ENCODE results near the gene ORM1. TPM values are rescaled to one million over a fixed set of nuclear protein-coding genes. Genes with fewer than 3 reads are reported as not detected.
A peak's percentile ranks its signal among the peaks of the same experiment; 100 is the strongest.
"Not testable (repeated sequence)": the region's sequence is repeated elsewhere in the genome, so short reads cannot be mapped to it uniquely, and the experiment has no call there.

The ORM1 gene
- total RNA-seq, result not detected
- long read RNA-seq, result 0 reads

- peak; percentile 13 for ATAC-seq
- intact Hi-C loops (cut with DNase I, micrococcal nuclease); DNase-seq: not testable (repeated sequence)
Measured at GRCh38 chr9:114322831-114323531, at the start of gene ORM1. TSS of gene ORM1 (plus strand) at chr9:114323098. CDS start at chr9:114323134, 36 bp downstream.

DNA sequence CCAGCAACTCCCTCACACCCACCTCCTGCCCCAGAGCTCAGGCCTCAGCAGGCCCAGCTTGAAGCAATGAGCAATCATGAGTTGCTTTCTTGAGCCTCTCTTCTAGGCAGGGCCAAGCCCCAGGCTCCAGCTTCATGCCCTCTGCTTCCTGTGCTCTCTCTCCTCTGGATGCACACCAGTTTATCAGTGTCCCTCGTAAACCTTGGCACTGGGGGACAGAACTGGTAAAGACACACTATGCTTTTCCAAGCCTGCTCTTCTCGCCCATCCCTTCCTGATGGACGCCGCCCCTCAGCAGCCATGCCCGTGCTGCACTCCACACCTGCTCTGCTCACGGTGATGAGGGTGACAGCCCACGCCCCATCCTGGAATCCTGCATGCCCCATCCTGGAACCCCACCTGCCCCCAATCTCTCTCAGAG, 49.4 kb upstream of the ORM1 start:
- peak in 1 of 2 donors; percentile 14 for DNase-seq
- no peak for ATAC-seq
- intact Hi-C loops (cut with DNase I, micrococcal nuclease), result loop anchor here in 1 of 2 donors (10.0 kb wide), 1 partner anchor 119 kb away; the partner anchor contains the start of gene COL27A1

- DNase-seq, result peak in 1 of 2 donors; percentile 1
- intact Hi-C loops (cut with DNase I, micrococcal nuclease), result loop anchor here in 1 of 2 donors (10.0 kb wide), 1 partner anchor 119 kb away; the partner anchor contains the start of gene COL27A1
Measured at GRCh38 chr9:114274217-114274616, 48.7 kb upstream of the ORM1 start.

DNA sequence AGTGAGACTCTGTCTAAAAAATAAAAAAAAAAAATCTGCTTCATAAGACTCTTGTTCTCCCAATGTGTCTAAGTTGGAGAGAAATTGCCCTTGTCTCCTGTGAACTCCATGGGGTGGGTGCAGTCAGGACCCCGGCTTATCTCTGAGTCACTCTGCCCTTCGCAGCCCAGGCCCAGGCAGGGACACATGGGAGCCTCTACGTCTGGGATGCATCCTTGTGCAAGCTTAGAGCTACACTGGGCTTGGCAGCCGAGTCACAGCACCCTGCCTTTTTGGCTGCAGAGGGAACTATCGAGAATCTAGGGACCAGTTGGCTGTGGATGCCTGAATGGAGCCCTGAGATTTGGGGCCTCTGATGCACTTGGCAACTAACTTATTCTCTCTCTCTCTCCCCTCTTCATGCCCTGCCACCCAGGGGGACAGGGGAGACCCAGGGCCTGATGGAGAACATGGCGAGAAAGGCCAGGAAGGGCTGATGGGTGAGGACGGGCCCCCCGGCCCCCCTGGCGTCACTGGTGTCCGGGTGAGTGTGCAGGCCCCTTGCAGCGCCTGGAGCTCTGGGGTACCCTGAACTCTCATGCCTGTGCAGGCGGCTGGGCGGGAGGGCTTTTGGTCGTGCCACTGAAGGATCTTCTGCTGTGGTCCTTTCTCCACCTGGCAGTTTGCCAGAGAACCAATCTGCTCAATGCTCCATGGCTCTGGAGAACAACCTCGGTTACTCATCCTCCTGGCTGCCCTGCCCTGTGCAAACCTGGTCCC, 47.5 kb upstream of the ORM1 start:
- intact Hi-C loops (cut with DNase I, micrococcal nuclease), result loop anchor here in 1 of 2 donors (10.0 kb wide), 1 partner anchor 121 kb away; the partner anchor contains the start of gene COL27A1
- peak in 1 of 2 donors; percentile 22 for DNase-seq
- no peak for ATAC-seq

More at GRCh38 chr9:114274217-114274616, 48.7 kb upstream of the ORM1 start:
- ATAC-seq, result no peak

- ATAC-seq (no peak), DNase-seq (peak in 1 of 2 donors; percentile 14)
- intact Hi-C loops (cut with DNase I, micrococcal nuclease), result loop anchor here in 1 of 2 donors (10.0 kb wide), 1 partner anchor 122 kb away; the partner anchor contains the start of gene COL27A1
Measured at GRCh38 chr9:114276908-114277821, 45.7 kb upstream of the ORM1 start.

GRCh38 chr9:114278356-114278755, 44.5 kb upstream of the ORM1 start:
- ATAC-seq (no peak), DNase-seq (no peak)
- intact Hi-C loops (cut with DNase I, micrococcal nuclease), result loop anchor here in 1 of 2 donors (10.0 kb wide), 1 partner anchor 124 kb away; the partner anchor contains the start of gene COL27A1

GRCh38 chr9:114278881-114279570, 43.9 kb upstream of the ORM1 start:
- ATAC-seq (no peak), DNase-seq (peak in 1 of 2 donors; percentile 17)
- intact Hi-C loops (cut with DNase I, micrococcal nuclease), result loop anchor here in 1 of 2 donors (10.0 kb wide), 1 partner anchor 124 kb away; the partner anchor contains the start of gene COL27A1

GRCh38 chr9:114279693-114280092, 43.2 kb upstream of the ORM1 start:
- ATAC-seq (no peak), DNase-seq (no peak)
- intact Hi-C loops (cut with DNase I, micrococcal nuclease), result loop anchor here (10.0 kb wide), 1 partner anchor 125 kb away; the partner anchor contains the start of gene COL27A1 (in 2 of the 2)

DNA sequence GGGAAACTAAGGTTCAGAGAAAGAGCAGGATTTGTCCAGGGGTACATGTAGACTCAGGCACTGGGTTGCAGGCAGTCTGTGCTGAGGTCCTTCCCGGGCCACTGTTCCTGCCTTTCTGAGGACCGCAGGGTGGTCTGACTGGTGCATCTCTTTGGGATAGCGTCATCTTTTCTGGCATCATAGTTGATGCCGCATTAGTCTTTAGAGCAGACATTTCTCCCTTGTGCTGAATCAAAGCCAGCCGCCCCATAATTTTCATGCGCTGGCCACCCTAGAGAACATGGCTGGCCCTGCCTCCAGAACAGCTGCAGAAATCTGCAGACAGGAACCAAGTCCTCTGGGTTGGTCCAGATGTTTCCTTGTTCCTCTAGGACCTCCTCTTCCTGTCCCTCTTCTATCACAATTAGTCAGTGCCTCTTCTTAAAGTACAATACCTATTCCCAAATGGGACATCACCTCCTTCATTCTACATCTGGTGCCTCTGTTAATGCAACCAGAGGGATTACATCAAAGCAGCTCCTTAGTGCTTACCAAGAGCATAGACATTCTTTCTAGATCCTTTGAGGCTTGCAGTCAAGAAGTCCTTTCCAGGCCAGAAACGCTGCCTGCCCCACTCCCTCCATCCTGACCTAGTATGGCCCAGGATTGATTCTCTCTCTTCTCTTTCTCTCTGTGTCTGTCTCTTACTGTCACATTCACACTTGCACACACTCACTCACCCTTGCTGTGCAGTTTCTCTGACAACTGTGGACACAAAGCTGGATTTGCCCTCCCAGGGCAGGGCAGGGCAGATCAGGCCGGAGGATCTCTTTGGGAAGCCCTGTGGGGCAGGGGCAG, 42.0 kb upstream of the ORM1 start:
- peak; percentile 0 to 14 for DNase-seq
- no peak for ATAC-seq
- intact Hi-C loops (cut with DNase I, micrococcal nuclease), result loop anchor here in 1 of 2 donors (10.0 kb wide), 1 partner anchor 126 kb away; the partner anchor contains the start of gene COL27A1

- ATAC-seq, result no peak
- intact Hi-C loops (cut with DNase I, micrococcal nuclease), result loop anchor here in 1 of 2 donors (10.0 kb wide), 1 partner anchor 127 kb away; the partner anchor contains the start of gene COL27A1
- DNase-seq, result peak; percentile 7 to 12
Measured at GRCh38 chr9:114281473-114282103, 41.3 kb upstream of the ORM1 start.

DNA sequence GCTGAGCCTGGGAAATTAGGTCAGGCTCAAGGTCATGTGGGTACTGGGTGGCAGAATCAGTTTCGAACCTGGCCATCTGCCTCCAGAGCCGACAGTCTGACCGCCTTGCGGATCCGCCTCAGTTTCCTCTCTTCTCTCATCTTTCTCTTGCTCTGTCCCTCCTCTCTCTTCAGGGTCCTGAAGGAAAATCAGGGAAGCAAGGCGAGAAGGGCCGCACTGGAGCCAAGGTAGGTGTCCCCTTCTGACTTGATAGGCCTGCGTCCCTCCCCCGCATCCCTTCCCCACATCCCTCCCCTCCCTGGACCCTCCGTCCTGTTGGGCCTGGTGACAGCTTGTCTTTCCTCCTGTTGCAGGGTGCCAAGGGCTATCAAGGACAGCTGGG, 40.8 kb upstream of the ORM1 start:
- intact Hi-C loops (cut with DNase I, micrococcal nuclease), result loop anchor here in 1 of 2 donors (10.0 kb wide), 1 partner anchor 127 kb away; the partner anchor contains the start of gene COL27A1
- DNase-seq (peak; percentile 0 to 7), ATAC-seq (no peak)

- intact Hi-C loops (cut with DNase I, micrococcal nuclease), result loop anchor here in 1 of 2 donors (10.0 kb wide), 1 partner anchor 128 kb away; the partner anchor contains the start of gene COL27A1
Measured at GRCh38 chr9:114282507-114282906, 40.4 kb upstream of the ORM1 start.

DNA sequence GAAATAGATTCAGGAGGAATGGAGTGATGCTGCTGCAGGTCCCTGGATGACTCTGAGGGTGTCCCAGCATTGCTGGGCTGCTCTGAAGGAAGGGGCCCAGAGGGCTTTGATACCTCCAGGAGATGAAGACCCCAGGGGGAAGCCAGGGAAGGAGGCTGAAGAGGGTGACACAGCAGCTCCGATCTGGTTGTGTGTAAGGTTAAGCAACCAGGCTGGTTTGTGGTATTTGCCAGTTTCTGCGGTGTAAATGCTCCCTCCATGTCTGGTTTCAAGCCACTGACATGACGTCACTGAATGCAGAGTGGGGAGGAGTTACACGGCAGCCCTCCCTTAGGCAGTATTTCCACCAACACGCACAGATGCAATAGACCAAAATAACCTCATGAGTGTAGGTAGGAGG, 40.0 kb upstream of the ORM1 start:
- no peak for ATAC-seq
- intact Hi-C loops (cut with DNase I, micrococcal nuclease), result loop anchor here in 1 of 2 donors (10.0 kb wide), 1 partner anchor 128 kb away; the partner anchor contains the start of gene COL27A1
- peak; percentile 0 to 5 for DNase-seq

More at GRCh38 chr9:114282507-114282906, 40.4 kb upstream of the ORM1 start:
- ATAC-seq (no peak), DNase-seq (peak in 1 of 2 donors; percentile 2)

DNA sequence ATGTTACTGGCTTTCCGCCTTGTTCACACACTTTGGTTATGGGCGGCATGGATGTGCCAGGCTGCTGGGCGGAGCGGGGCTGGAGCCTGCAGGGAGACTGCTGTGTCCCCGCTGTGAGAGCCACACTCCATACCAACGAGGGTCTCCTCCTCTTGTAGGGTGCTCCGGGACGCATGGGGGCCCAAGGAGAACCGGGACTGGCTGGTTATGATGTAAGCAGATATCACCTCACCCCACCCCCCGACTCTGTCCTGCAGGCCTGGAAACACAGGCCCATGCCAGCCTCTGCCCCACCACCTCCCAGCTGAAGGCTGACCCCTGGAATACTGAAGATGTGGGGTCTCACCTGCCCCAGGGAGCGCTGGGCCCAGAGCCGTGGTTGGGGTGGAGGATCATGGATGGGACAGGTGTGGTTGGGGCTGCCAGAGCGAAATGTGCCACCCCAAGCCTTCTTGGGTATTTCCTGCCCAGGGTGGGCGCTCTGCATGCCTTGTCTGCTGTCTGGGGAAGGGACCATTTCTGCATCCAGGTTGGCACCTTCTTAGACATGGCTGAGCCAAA, 39.3 kb upstream of the ORM1 start:
- no peak for ATAC-seq
- DNase-seq, result peak; percentile 3 to 20
- intact Hi-C loops (cut with DNase I, micrococcal nuclease), result loop anchor here in 1 of 2 donors (10.0 kb wide), 1 partner anchor 129 kb away; the partner anchor contains the start of gene COL27A1

DNA sequence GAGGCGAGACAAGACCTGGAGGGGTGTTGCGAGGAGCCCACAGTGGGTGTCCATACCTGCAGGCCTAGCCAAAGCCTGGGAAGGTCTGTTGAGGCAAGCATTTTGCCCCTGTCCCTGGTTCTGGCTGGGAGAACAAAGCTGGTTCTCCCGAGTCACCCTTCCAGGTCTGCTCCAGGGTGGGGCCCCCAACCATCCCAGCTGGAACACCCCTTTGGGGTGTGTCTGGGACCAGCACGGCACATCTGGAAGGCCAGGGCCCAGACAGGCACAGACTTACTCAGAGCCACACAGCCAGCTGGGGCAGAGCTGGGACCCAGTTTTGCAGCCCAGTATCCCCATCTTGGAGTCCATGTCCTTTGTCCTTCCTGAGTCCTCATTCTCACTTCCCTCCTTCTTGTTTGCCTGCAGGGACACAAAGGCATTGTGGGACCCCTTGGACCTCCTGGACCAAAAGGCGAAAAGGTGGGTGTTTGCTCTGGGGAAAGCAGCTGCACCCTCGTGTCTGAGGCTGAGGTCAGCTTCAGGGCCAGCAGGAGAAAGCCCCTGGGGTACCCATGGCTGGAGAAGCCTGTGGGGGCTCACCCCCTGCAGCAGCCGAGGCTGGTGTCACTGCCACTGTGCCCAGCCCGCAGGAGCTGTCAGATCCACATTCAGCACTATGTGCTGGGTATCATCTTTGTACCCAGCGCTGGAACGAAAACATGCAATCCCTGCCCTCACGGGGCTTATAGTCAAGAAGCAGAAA, 38.4 kb upstream of the ORM1 start:
- DNase-seq (peak; percentile 1 to 15), ATAC-seq (no peak)
- intact Hi-C loops (cut with DNase I, micrococcal nuclease), result loop anchor here in 1 of 2 donors (10.0 kb wide), 1 partner anchor 130 kb away; the partner anchor contains the start of gene COL27A1
